ENCODE results near the gene CFAP57. TPM values are rescaled to one million over a fixed set of nuclear protein-coding genes. Genes with fewer than 3 reads are reported as not detected.

The CFAP57 gene
- total and polyA plus RNA-seq, 2 of the 8 experiments (the other 6 are each of a cell fraction or from before 2014, with no cell fraction given): 0.20 to 0.80 TPM

DNA sequence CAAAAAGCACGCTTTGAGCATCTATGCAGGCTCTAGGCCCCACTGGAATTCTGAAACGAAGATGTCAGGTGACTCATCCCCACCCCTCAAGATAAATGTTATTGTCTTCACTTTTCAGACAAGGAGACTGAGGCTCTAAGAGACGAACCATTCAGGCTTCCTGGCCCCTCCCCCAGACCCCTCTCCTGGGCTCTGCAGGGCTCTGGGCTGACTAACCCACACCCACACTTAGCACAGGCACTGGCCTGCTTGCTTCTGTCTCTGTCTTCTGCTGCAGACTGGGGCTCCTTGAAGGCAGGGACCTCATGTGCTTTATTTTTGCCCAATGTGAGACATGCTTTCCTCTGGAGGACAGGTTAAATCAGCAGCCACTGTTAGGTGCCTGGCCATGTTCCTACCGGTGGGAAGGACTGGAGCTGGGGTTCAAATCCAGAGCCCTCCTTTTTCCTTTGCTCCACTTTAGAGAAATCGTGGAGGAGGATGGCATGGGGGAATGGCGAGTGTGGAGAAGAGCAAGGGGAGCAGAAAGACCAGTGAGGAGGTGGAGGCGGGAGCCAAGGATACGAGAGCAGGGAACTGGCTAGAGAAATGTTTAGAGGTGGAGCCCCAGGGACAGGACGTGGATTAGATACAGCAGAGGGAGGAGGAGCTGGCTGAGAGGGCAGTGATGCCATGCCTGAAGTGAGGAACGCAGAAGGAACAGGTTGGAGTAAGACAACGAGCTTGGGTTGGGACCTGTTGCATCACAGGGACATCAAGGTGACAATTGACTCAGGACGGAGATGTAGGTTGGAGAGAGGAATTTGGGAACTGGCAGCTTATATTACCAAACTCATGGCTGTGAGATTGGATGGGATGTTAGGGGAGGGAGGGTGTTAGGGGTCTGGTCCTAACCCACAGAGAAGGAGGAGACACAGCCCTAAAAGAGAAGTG lies 99.3 kb downstream of the CFAP57 start:
- peak overlapping the region in 3 of 4 experiments; percentile 9 to 84 (median 21); a peak in 3 of 7 replicates for H3K9ac ChIP-seq (replicated peaks in 1 of 4; ENCODE audit: extremely low read depth in 1 of 4, low read depth in 3 of 4, low read length in 3 of 4)
- H3K36me3 ChIP-seq (ENCODE audit: control insufficient read depth in 2 of 4, insufficient read depth in 4 of 4, low read length in 3 of 4): peaks cover 2 to 12% (median 6%) of the 10 kb centered on the region in 4 experiments; a peak in 6 of 8 replicates
- H2AK5ac ChIP-seq (ENCODE audit: low read depth, low read length): 0 out of 2 replicates have a peak overlapping the region, but pooled peaks have one; percentile 44
- H2BK15ac ChIP-seq (ENCODE audit: low read length): no peak overlapping the region
- H2BK5ac ChIP-seq (ENCODE audit: low read depth, low read length): peak overlapping the region; percentile 87; the same call in 1 of the 2 replicates
- peak overlapping the region; percentile 33; the same call in 1 of the 2 replicates for H3K18ac ChIP-seq (ENCODE audit: extremely low read depth, low read length)
- ChIA-PET POLR2A (ENCODE audit: partially characterized antibody) (interaction anchor here (0.7 to 3.2 kb wide), 10 partner anchors 9 to 182 kb away, joined by 3 to 31 read pairs (median 4); partner anchors contain the start of genes C1orf210, CDC20 and HYI), CTCF (ENCODE audit: partially characterized antibody) (interaction anchor here (1.0 to 2.0 kb wide), 3 partner anchors 10 to 14 kb away, joined by 4 to 12 read pairs (median 7); partner anchors contain the start of gene C1orf210)
- peak overlapping the region; percentile 54 to 67 (median 60) for H3K4me3 ChIP-seq (ENCODE audit: extremely low read depth in 1 of 4, insufficient read depth in 2 of 4, low read depth in 3 of 4, low read length in 4 of 4)
- no peak overlapping the region for H2BK120ac ChIP-seq (replicated peaks; ENCODE audit: low read depth, low read length)
- H3K56ac ChIP-seq (replicated peaks; ENCODE audit: insufficient read length, low read depth, low read length): no peak overlapping the region
- H3K79me2 ChIP-seq (ENCODE audit: control insufficient read depth in 1 of 2, insufficient read depth in 2 of 2, low read length in 2 of 2): 0 out of 4 replicates have a peak, but pooled peaks cover 0 to 3% of the 10 kb centered on the region in 2 experiments
- peaks cover 0 to 12% (median 5%) of the 10 kb centered on the region in 4 experiments; a peak in 5 of 7 replicates for H3K4me1 ChIP-seq (replicated peaks in 1 of 4; ENCODE audit: control insufficient read depth in 3 of 4, insufficient read depth in 4 of 4, low read length in 3 of 4)
- FAIRE-seq (no peak), DNase-seq (ENCODE audit: low read depth in 1 of 2, low spot score in 2 of 2) (no peak)
- no peak overlapping the region for H2AFZ ChIP-seq (ENCODE audit: low read length)
- H3K79me1 ChIP-seq (ENCODE audit: low read depth, low read length): peaks cover 3% of the 10 kb centered on the region
- no peak overlapping the region for H2BK20ac ChIP-seq (ENCODE audit: low read length)
- no peak overlapping the region for H4K91ac ChIP-seq (replicated peaks; ENCODE audit: insufficient read length, low read length)
- no peak overlapping the region for H3K23ac ChIP-seq (ENCODE audit: insufficient read length)
- no peaks in the 10 kb centered on the region for H4K20me1 ChIP-seq (replicated peaks in 1 of 2; ENCODE audit: control insufficient read depth in 1 of 2, insufficient read depth in 2 of 2, low read length in 2 of 2)
- peak overlapping the region; percentile 80 to 94 for H3K4me2 ChIP-seq (ENCODE audit: insufficient read depth in 1 of 2, low read depth in 2 of 2, low read length in 2 of 2)
- H3K27ac ChIP-seq (ENCODE audit: low read depth, low read length): no peak overlapping the region
- H3K9me3 ChIP-seq (ENCODE audit: insufficient read depth in 2 of 2, low read depth in 1 of 2, low read length in 1 of 2): no peaks in the 10 kb centered on the region
- H4K8ac ChIP-seq (ENCODE audit: extremely low read depth, insufficient read depth, low read length): no peak overlapping the region
- 64% methylated on average over 12 of the region's 12 CpGs; no CpG with 5 or more reads in 1 of the 2 experiments for WGBS, 2 experiments (ENCODE audit: extremely low coverage in 1 of 2, insufficient coverage in 1 of 2, insufficient read length in 1 of 2, insufficient replicate concordance in 2 of 2, low coverage in 1 of 2, low lambda C conversion rate in 2 of 2, missing lambda C conversion rate in 1 of 2)
- peaks cover 5% of the 10 kb centered on the region; the same call in 1 of the 2 replicates for H3K23me2 ChIP-seq (ENCODE audit: low read depth, low read length)
- H3K4ac ChIP-seq (replicated peaks; ENCODE audit: insufficient read length, low read depth, low read length): no peak overlapping the region
- H2BK12ac ChIP-seq (ENCODE audit: low read depth, low read length): peak overlapping the region; percentile 70; the same call in 1 of the 2 replicates
- H3K27me3 ChIP-seq (replicated peaks in 1 of 4; ENCODE audit: control insufficient read depth in 3 of 4, extremely low read depth in 1 of 4, insufficient read depth in 3 of 4, low read length in 3 of 4): no peaks in the 10 kb centered on the region
- H3K14ac ChIP-seq (ENCODE audit: insufficient read length): no peak overlapping the region
- H4K5ac ChIP-seq (ENCODE audit: insufficient read length, low read depth, low read length): no peak overlapping the region
- TF ChIP-seq SIX5 (IDR thresholded peaks at IDR 0.05; ENCODE audit: low read depth, low read length): no peak
- TF ChIP-seq YY1 (IDR thresholded peaks at IDR 0.05; ENCODE audit: low read depth, low read length): no peak
- no peak for TF ChIP-seq GABPA (IDR thresholded peaks at IDR 0.05; ENCODE audit: borderline replicate concordance, insufficient read depth, low read length)
- TF ChIP-seq SUZ12 (IDR thresholded peaks at IDR 0.05; ENCODE audit: low read length): no peak
- TF ChIP-seq CBX8 (IDR thresholded peaks at IDR 0.05; ENCODE audit: borderline replicate concordance, low read depth, low read length): no peak
- TF ChIP-seq CTBP2 (IDR thresholded peaks at IDR 0.05; ENCODE audit: borderline replicate concordance, insufficient read depth, insufficient read length, low read length): no peak
- no peak for TF ChIP-seq SAP30 (IDR thresholded peaks at IDR 0.05; ENCODE audit: insufficient read depth, insufficient replicate concordance, low read length)
- TF ChIP-seq, protein P1, sequence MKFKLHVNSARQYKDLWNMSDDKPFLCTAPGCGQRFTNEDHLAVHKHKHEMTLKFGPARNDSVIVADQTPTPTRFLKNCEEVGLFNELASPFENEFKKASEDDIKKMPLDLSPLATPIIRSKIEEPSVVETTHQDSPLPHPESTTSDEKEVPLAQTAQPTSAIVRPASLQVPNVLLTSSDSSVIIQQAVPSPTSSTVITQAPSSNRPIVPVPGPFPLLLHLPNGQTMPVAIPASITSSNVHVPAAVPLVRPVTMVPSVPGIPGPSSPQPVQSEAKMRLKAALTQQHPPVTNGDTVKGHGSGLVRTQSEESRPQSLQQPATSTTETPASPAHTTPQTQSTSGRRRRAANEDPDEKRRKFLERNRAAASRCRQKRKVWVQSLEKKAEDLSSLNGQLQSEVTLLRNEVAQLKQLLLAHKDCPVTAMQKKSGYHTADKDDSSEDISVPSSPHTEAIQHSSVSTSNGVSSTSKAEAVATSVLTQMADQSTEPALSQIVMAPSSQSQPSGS (IDR thresholded peaks at IDR 0.05; ENCODE audit: low read length): no peak

Measured in H1 (cell line).